ENCODE results near the gene PGA5.

DNA sequence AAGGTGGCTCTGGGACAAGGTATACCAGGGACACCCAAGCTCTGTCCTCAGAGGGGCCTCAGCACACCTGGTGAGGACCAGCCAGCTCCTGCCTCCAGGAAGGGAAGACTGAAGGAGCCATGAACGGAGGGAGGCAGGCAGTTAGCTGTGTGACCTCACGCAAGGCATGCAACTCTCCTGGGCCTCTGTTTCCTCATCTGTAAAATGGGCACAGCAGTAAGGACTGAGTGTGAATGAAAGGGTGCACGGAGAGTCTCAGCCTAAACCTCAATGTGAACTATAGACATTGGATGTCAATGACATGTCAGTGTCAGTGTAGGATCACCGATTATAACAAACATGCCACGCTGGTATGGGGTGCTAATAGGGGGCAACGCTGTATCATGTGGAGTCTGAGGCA lies 18.4 kb downstream of the PGA5 start:
- TF ChIP-seq TAF1 (IDR thresholded peaks at IDR 0.05; ENCODE audit: low read depth, low read length) (no peak), POLR2A (IDR thresholded peaks at IDR 0.05; ENCODE audit: low read depth, low read length) (no peak)

All from GM12891 (cell line).